A673 (cell line): ENCODE measurements around the gene NEO1. TPM values are rescaled to one million over a fixed set of nuclear protein-coding genes. Genes with fewer than 3 reads are reported as not detected.

Experiments
- BruUV-seq: library from RNA; stranded (reverse); fragments of 400-500 nt; replicated peaks from 2 replicates; lab custom pipeline; 2021; lab: Mats Ljungman, UMichigan
- CTCF ChIA-PET: fragments of 300-600 bp; sonication (Branson Sonifier 250); formaldehyde crosslinking; loops from one replicate; lab custom pipeline; 2022; ENCODE audit warnings: antibody characterized with exemption; lab: Charles Lee
- POLR2A ChIA-PET: fragments of 300-600 bp; sonication (Branson Sonifier 250); formaldehyde crosslinking; loops from one replicate; lab custom pipeline; 2022; ENCODE audit warnings: antibody characterized with exemption; ENCODE audit not compliant: low non-redundant PET; lab: Charles Lee
- DNase-seq: peaks from one replicate; pipeline ENCODE4 v3.0.0-alpha.2; 2015; ENCODE audit warnings: low spot score
- H3K27ac ChIP-seq: fragments of 200-600 bp; sonication (generic); 2 replicates; pipeline ENCODE4 v1.5.1; 2016; ENCODE audit warnings: mixed run types, low read depth, mild to moderate bottlenecking, mixed read lengths, antibody characterized with exemption, low read length; ENCODE audit not compliant: poor library complexity, severe bottlenecking
- H3K27me3 ChIP-seq: fragments of 200-600 bp; sonication (generic); replicated peaks from 2 replicates; pipeline ENCODE4 v1.6.1; 2017; ENCODE audit warnings: mixed run types, low read depth, mild to moderate bottlenecking, mixed read lengths, antibody characterized with exemption, low read length; ENCODE audit not compliant: insufficient read depth, poor library complexity
- H3K36me3 ChIP-seq: fragments of 200-600 bp; sonication (generic); 2 replicates; pipeline ENCODE4 v1.6.1; 2016; ENCODE audit warnings: mixed run types, mild to moderate bottlenecking, mixed read lengths, antibody characterized with exemption, low read length; ENCODE audit not compliant: insufficient read depth, poor library complexity, severe bottlenecking
- H3K4me1 ChIP-seq: fragments of 200-600 bp; sonication (generic); 2 replicates; pipeline ENCODE4 v1.6.1; 2017; ENCODE audit warnings: mixed run types, mild to moderate bottlenecking, mixed read lengths, antibody characterized with exemption, low read length; ENCODE audit not compliant: insufficient read depth, poor library complexity, severe bottlenecking
- H3K4me3 ChIP-seq: fragments of 200-600 bp; sonication (generic); 2 replicates; pipeline ENCODE4 v1.5.1; 2016; ENCODE audit warnings: low read depth, mixed run types, mild to moderate bottlenecking, mixed read lengths, low read length; ENCODE audit not compliant: poor library complexity, severe bottlenecking
- H3K9me3 ChIP-seq: fragments of 200-600 bp; sonication (generic); 2 replicates; pipeline ENCODE4 v1.6.1; 2016; ENCODE audit warnings: mixed run types, low read depth, mild to moderate bottlenecking, mixed read lengths, antibody characterized with exemption, low read length; ENCODE audit not compliant: poor library complexity, severe bottlenecking
- CTCF ChIP-seq: fragments of 300-800, 200-600 bp; sonication (generic); conservative IDR thresholded peaks from 2 replicates; pipeline ENCODE4 v1.5.1; 2017; ENCODE audit warnings: low read depth, mild to moderate bottlenecking, antibody characterized with exemption, low read length, moderate library complexity, mixed read lengths
- EZH2 ChIP-seq: fragments of 200-600 bp; sonication (generic); IDR thresholded peaks from 2 replicates; pipeline ENCODE4 v1.6.1; 2017; ENCODE audit warnings: borderline replicate concordance, low read depth, mild to moderate bottlenecking, mixed read lengths, antibody characterized with exemption, low read length; ENCODE audit not compliant: poor library complexity, severe bottlenecking
- intact Hi-C: fragments of 100-400 bp; cut with micrococcal nuclease; formaldehyde crosslinking; loops from one replicate; pipeline ENCODE4 v1.10.0; 2022; ENCODE audit not compliant: unreplicated experiment
- total RNA-seq: library from RNA; stranded (reverse); gene quantifications from 2 replicates; pipeline ENCODE4 v1.2.3, GENCODE V29; 2021

Gene NEO1
- total RNA-seq, 1 experiment from 2014 or later = 72.6 TPM

- POLR2A ChIA-PET = no interaction called here
- no peak overlapping the region for H3K4me3 ChIP-seq
- BruUV-seq = no TSS peak
- CTCF ChIA-PET = no interaction called here
- H3K4me1 ChIP-seq = no peaks in the 10 kb centered on the region
- no peak overlapping the region for H3K27ac ChIP-seq
- no peaks in the 10 kb centered on the region for H3K36me3 ChIP-seq
- H3K9me3 ChIP-seq = peaks cover 6% of the 10 kb centered on the region
- intact Hi-C loops = no loop called here
- no peaks in the 10 kb centered on the region for H3K27me3 ChIP-seq
- TF ChIP-seq CTCF (no peak), EZH2 (no peak)
- no peak for DNase-seq
These were observed 179.6 kb downstream of the NEO1 start for GRCh38 chr15:73231661-73232419.

GRCh38 chr15:73232776-73233175 is 180.5 kb downstream of the NEO1 start:
- no peaks in the 10 kb centered on the region for H3K4me1 ChIP-seq
- no peak overlapping the region for H3K27ac ChIP-seq
- H3K9me3 ChIP-seq = peaks cover 6% of the 10 kb centered on the region
- ChIA-PET POLR2A (no interaction called here), CTCF (no interaction called here)
- DNase-seq = no peak
- no peak overlapping the region for H3K4me3 ChIP-seq
- no TSS peak for BruUV-seq
- H3K36me3 ChIP-seq = no peaks in the 10 kb centered on the region
- TF ChIP-seq EZH2 = no peak
- no peak for TF ChIP-seq CTCF
- H3K27me3 ChIP-seq = no peaks in the 10 kb centered on the region
- intact Hi-C loops = no loop called here

- no peaks in the 10 kb centered on the region for H3K36me3 ChIP-seq
- no peaks in the 10 kb centered on the region for H3K27me3 ChIP-seq
- POLR2A ChIA-PET = no interaction called here
- H3K9me3 ChIP-seq = peaks cover 6% of the 10 kb centered on the region
- intact Hi-C loops = no loop called here
- H3K4me3 ChIP-seq = no peak overlapping the region
- H3K27ac ChIP-seq = no peak overlapping the region
- no peak for DNase-seq
- CTCF ChIA-PET = no interaction called here
- BruUV-seq = no TSS peak
- TF ChIP-seq EZH2 = no peak
- TF ChIP-seq CTCF = no peak
- H3K4me1 ChIP-seq = no peaks in the 10 kb centered on the region
These were observed 181.4 kb downstream of the NEO1 start for GRCh38 chr15:73233623-73234022.
